Lower leg skin (tissue), 4 donors: ENCODE data around the gene CPLANE1. TPM values are rescaled to one million over a fixed set of nuclear protein-coding genes. Genes with fewer than 3 reads are reported as not detected.
"Not testable (repeated sequence)": the region's sequence is repeated elsewhere in the genome, so short reads cannot be mapped to it uniquely, and the experiment has no call there.

Experiments used
- DNase-seq, 2 donors: peaks; one replicate each; pipeline ENCODE4 v3.0.0-alpha.2; 2019; ENCODE audit warnings: low spot score in 2 of 2
- H3K4me3 ChIP-seq: fragments of 200-600 bp; sonication (generic); 2 replicates; pipeline ENCODE4 v1.5.1; 2017; ENCODE audit warnings: mild to moderate bottlenecking, low read depth; ENCODE audit not compliant: poor library complexity, severe bottlenecking
- POLR2A ChIP-seq, 2 donors: fragments of 450-650 bp; IDR thresholded peaks; one replicate each; pipeline ENCODE4 v1.6.1; 2016 to 2017; ENCODE audit warnings: antibody characterized with exemption in 2 of 2, mild to moderate bottlenecking in 1 of 2, moderate library complexity in 1 of 2
- WGBS, 2 donors: methylation state at CpG; one replicate each; pipeline ENCODE4 v1.1.5; 2018; 5-methylcytosine and 5-hydroxymethylcytosine counted together
- intact Hi-C: fragments of 100-400 bp; cut with DNase I; formaldehyde crosslinking; loops from one replicate; pipeline ENCODE4 v1.15.0; 2023; ENCODE audit warnings: low total_unique reads
- total RNA-seq, 4 donors: library from RNA; depleted of rRNA; stranded (reverse); fragments of >200 nt; gene quantifications; one replicate each; pipeline ENCODE4 v1.1.0, GENCODE V29; 2016
- TF ChIP-seq, protein P1 (sequence below), 3 donors: fragments of 450-650 bp; IDR thresholded peaks; one replicate each; pipeline ENCODE4 v1.5.1; 2016; ENCODE audit warnings: antibody characterized with exemption in 3 of 3, mild to moderate bottlenecking in 3 of 3, moderate library complexity in 2 of 3

Gene CPLANE1
- total RNA-seq, 4 donors from 2014 or later, result 6.4 to 12.0 (median 9.7) TPM

DNA sequence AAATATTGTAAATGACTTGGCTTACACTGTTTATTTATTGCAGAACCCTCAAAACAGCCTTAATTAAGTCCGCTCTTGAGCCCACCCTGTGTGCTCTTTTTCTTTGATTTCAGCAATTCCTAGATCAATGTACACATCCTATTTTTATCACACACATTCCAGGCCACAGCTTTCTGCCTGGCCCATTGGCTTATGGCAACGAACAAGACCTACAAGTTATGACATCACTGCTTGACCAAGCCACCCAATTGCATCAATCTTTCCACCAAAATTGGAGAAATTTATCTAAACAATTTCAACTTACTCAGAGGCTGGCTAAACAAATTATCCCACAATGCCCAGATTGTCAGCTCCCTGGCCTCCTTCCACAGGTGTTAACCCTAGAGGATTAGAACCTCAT is 158.4 kb downstream of the CPLANE1 start:
- TF ChIP-seq, protein P1, sequence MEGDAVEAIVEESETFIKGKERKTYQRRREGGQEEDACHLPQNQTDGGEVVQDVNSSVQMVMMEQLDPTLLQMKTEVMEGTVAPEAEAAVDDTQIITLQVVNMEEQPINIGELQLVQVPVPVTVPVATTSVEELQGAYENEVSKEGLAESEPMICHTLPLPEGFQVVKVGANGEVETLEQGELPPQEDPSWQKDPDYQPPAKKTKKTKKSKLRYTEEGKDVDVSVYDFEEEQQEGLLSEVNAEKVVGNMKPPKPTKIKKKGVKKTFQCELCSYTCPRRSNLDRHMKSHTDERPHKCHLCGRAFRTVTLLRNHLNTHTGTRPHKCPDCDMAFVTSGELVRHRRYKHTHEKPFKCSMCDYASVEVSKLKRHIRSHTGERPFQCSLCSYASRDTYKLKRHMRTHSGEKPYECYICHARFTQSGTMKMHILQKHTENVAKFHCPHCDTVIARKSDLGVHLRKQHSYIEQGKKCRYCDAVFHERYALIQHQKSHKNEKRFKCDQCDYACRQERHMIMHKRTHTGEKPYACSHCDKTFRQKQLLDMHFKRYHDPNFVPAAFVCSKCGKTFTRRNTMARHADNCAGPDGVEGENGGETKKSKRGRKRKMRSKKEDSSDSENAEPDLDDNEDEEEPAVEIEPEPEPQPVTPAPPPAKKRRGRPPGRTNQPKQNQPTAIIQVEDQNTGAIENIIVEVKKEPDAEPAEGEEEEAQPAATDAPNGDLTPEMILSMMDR (IDR thresholded peaks at IDR 0.05), result no peak
- no peak for TF ChIP-seq POLR2A (IDR thresholded peaks at IDR 0.05)
- WGBS, 2 donors, result 85 to 92% methylated on average over 2 of the region's 2 CpGs
- no peak for DNase-seq
- no peak overlapping the region for H3K4me3 ChIP-seq
- intact Hi-C loops, result no loop called here

DNA sequence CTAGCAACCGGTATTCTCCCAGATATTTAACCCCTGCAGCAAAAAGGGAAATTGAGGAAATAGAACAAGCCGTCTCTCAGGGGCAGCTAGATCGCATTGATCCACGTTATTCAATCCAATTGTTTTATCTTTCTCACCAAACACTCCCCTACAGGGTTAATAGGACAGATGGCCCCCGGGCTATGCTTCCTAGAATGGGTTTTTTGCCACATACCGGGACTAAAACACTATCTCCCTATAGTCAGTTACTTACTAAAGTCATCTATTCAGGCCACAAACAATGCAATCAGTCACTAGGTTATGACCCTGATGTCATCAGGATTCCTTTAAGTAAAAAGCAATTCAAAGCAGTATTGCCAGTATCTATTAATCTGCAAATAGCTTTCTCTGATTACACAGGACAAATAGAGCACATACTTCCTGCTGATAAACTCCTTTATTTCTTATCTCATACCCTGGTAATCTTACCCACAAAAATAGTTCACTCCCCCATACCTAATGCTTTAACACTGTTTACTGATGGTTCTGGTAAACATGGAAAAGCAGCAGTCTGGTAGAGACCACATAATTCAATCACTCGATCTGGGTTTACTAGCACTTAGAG is 159.0 kb downstream of the CPLANE1 start:
- WGBS, 2 donors, result 67 to 69% methylated on average over 7 of the region's 7 CpGs
- DNase-seq, result no peak

DNA sequence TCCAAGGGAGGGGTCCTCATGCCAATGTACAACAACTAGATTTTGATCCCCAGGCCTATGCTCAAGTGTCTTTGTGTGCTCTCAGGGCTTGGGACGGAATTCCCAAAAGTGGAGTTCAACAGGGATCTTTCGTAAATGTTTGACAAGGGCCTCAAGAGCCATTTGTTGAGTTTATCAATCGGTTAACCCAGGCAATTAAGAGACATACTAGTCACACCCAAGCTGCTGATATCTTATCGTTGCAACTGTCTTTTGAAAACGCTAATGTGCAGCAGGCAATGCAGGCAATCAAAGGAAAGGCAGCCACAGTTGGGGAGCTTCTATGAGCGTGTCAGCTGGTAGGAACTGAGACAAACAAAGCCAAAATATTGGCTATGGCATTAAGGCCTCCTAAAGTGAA is 161.2 kb downstream of the CPLANE1 start:
- WGBS, 2 donors, result 64 to 70% methylated on average over 6 of the region's 6 CpGs
- TF ChIP-seq, protein P1 (IDR thresholded peaks at IDR 0.05), result no peak
- TF ChIP-seq POLR2A (IDR thresholded peaks at IDR 0.05), result no peak
- H3K4me3 ChIP-seq, result no peak overlapping the region
- intact Hi-C loops, result no loop called here
- DNase-seq, result no peak

More for the DNA sequence above, 159.0 kb downstream of the CPLANE1 start:
- no peak for TF ChIP-seq POLR2A (IDR thresholded peaks at IDR 0.05)
- TF ChIP-seq, protein P1 (IDR thresholded peaks at IDR 0.05), result no peak
- H3K4me3 ChIP-seq, result no peak overlapping the region
- intact Hi-C loops, result no loop called here

DNA sequence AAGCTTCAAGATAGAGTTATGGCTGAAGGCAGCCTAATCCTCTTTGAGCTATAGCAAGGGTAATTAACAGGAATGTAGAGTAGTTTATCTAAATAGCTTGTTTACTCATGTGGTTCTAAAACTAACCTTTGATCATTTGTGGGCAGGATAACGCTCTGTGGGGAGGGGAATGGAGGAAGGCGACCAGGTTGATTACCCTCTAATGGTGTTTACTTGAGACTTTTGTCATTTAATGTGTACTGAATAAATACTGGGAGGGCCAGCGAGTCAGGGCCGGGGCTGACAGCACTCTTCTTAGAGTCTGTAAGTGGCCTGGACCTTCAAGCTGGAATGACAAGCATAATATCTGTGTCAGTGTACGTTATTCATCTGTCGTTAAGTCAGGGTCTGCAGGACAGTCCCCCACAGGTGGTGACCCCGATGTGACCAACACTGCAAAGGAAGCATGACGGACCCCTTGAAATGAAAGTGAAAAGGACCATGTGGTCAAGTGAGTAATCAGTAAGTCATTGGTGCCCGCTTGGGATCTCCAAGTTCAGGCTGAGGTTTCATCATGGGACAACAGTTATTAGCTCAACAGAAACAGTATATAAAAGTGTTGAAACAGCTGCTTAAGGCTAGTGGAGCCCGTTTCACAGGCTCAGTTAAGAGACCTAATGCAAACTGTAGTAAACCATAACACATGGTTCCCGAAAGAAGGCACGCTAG is 162.6 kb downstream of the CPLANE1 start:
- H3K4me3 ChIP-seq, result no peak overlapping the region
- TF ChIP-seq, protein P1 (IDR thresholded peaks at IDR 0.05), result no peak
- TF ChIP-seq POLR2A (IDR thresholded peaks at IDR 0.05), result no peak
- intact Hi-C loops, result no loop called here
- DNase-seq, result no peak
- 85 to 86% methylated on average over 12 of the region's 12 CpGs for WGBS, 2 donors

DNA sequence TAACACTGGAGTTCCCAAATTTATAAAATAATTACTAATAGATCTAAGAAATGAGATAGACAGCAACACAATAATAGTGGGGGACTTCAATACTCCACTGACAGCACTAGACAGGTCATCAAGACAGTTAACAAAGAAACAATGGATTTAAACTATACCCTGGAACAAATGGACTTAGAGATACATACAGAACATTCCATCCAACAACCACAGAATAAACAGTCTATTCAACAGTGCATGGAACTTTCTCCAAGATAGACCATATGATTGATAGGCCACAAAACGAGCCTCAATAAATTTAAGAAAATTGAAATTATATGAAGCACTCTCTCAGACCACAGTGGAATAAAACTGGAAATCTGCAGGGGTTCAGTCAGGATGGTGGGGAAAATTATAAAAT is 163.2 kb downstream of the CPLANE1 start:
- H3K4me3 ChIP-seq, DNase-seq, intact Hi-C loops: not testable (repeated sequence)
- 86 to 88% methylated on average over 1 of the region's 1 CpG for WGBS, 2 donors

DNA sequence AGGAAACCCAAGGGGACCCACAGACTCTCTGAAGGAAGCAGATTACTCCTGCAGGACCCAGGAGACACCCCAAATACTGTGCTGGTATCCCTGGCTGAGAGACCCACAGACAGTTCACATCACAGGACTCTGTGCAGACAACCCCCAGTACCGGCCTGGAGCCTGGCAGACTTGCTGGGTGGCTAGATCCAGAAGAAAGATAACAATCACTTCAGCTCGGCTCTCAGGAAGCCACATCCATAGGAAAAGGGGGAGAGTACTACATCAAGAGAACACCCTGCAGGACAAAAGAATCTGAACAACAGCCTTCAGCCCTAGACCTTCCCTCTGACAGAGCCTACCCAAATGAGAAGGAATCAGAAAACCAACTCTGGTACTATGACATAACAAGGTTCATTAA is 166.2 kb downstream of the CPLANE1 start:
- intact Hi-C loops, H3K4me3 ChIP-seq, DNase-seq: not testable (repeated sequence)
- 62 to 68% methylated on average over 2 of the region's 2 CpGs for WGBS, 2 donors

DNA sequence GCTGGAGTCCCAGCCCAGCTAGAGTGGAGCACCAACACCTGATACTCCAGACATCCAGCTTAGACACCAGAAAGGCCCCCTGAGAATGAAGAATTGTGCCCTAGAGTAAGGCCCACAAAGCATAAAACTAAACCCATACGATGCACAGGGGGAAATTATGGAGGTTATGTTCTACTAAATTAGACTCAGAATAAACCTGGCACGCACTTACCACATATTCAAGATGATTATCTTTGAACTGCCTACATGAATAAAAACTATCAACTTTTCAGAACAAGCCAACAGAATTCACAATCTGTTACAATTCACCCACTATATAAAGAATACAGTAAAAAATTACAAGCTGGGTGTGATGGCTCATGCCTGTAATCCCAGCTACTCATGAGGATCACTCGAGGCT is 168.5 kb downstream of the CPLANE1 start:
- TF ChIP-seq, protein P1 (IDR thresholded peaks at IDR 0.05), result no peak
- no peak for TF ChIP-seq POLR2A (IDR thresholded peaks at IDR 0.05)
- no peak overlapping the region for H3K4me3 ChIP-seq
- 77 to 85% methylated on average over 3 of the region's 3 CpGs for WGBS, 2 donors
- intact Hi-C loops, result no loop called here
- DNase-seq, result no peak
